GM21390 (cell line): ENCODE data around the gene AAMDC.
"Not testable (repeated sequence)": the region's sequence is repeated elsewhere in the genome, so short reads cannot be mapped to it uniquely, and the experiment has no call there.

Source experiments
- ATAC-seq: cut with Tn5 transposase; IDR thresholded peaks from one replicate; pipeline ENCODE4 v1.9.1; 2021; ENCODE audit not compliant: unreplicated experiment

Gene AAMDC

GRCh38 chr11:77884186-77884828 is 63.4 kb downstream of the AAMDC start:
- no peak for ATAC-seq

DNA sequence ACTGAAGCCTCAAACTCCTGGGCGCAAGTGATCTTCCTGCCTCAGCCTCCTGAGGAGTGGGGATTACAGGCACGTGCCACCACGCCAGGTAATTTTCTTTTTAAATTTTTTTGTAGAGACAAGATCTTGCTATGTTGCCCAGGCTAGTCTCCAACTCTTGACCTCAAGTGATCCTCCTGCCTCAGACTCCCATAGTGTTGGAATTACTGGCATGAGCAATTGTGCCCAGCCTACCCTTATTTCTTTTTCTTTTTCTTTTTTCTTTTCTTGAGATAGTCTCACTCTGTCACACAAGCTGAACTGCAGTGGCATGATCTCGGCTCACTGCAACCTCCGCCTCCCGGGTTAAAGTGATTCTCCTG is 63.9 kb downstream of the AAMDC start:
- no peak for ATAC-seq

- no peak for ATAC-seq
Measured at GRCh38 chr11:77886401-77886800, 65.5 kb downstream of the AAMDC start.

GRCh38 chr11:77889045-77889444 is 68.1 kb downstream of the AAMDC start:
- ATAC-seq = not testable (repeated sequence)

GRCh38 chr11:77890100-77890614 is 69.2 kb downstream of the AAMDC start:
- ATAC-seq = not testable (repeated sequence)

GRCh38 chr11:77890619-77891056 is 69.7 kb downstream of the AAMDC start:
- ATAC-seq = not testable (repeated sequence)

GRCh38 chr11:77891256-77891655 is 70.3 kb downstream of the AAMDC start:
- not testable (repeated sequence) for ATAC-seq

DNA sequence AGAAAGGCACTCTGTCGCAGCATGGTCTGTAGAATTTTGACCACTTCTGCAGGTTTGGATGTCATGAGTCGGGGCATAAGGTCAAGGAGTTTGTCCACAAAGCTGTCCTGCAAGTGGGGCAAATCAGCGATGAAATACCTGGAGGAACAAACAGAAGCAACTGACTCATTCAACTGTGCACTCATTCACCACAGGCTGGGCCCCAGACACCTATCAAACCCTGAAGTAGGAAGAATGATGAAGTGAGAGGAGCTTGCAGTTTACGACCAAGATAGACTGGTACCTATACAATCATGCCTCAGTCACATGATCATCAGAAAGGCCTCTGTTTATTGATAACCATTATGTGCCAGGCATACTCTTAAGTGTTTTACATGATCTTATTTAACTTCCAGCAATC is 70.8 kb downstream of the AAMDC start:
- not testable (repeated sequence) for ATAC-seq

- ATAC-seq = not testable (repeated sequence)
Measured at GRCh38 chr11:77894949-77895348, 74.0 kb downstream of the AAMDC start.

DNA sequence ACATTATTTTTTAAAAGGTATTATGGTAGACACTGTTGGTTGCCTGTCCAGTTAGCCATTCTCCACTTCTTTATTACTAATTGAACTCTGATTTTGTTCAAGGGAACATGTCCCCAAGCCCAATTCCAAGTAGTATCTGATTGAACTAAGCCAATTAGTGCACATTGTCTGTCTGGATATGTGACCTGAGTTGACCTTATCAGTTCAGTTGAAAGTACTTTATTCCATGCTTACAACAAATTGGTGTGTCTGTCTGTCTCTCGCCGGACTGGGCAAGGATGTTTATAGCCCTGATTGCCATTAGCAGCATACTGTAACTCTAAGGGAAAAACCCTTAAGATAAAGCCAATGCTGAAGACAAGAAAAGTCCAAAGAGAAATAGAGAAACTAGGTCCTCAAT is 87.9 kb downstream of the AAMDC start:
- ATAC-seq = no peak

DNA sequence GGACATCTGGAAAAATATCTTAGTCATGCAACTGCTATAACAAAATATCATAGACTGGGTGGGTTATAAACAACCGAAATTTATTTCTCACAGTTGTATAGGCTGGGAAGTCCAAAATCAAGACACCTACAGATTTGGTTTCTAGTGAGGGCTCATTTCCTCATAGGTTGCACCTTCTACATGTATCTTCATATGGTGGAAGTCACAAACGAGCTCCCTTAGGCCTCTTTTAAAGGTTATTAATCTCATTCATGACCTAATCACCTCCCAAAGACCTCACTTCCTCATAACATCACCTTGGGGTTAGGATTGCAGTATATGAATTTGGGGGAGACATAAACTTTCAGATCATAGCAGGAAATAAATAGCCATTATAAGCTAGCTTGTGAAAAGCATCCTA is 88.3 kb downstream of the AAMDC start:
- ATAC-seq = no peak

- ATAC-seq = not testable (repeated sequence)
Measured at GRCh38 chr11:77910828-77911227, 89.9 kb downstream of the AAMDC start.

DNA sequence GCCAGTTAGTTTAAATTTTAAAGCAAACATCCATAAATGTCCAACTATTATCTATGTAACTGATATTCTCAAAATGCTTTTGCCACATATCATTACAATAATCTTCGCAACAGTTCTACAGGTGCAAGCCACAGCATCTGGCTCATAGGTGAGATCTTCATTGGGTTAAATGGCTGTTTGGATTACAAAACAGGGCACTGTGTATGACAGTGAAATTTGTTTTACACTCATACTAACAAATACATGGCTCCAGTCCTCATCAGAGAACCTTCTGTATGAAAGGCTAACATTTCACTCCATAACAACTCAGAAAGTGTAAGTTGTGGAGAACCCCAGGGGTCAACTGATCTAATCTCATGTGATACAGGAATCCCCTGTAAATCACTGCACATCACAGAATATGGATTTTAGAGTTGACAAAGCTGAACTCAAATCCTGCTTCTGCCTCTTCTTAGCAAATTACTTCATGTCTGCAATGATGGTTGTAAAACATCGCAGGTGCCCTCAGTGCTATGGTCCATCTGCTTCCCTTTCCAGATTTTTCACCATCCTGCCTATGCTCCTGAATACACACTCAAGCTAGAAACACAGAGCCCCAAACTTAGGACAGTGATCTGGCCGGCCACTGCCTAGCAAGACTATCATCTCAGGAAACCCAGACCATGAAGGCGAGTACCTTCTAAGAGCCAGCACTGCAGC is 92.8 kb downstream of the AAMDC start:
- not testable (repeated sequence) for ATAC-seq

- ATAC-seq = not testable (repeated sequence)
Measured at GRCh38 chr11:77914307-77914791, 93.4 kb downstream of the AAMDC start.

DNA sequence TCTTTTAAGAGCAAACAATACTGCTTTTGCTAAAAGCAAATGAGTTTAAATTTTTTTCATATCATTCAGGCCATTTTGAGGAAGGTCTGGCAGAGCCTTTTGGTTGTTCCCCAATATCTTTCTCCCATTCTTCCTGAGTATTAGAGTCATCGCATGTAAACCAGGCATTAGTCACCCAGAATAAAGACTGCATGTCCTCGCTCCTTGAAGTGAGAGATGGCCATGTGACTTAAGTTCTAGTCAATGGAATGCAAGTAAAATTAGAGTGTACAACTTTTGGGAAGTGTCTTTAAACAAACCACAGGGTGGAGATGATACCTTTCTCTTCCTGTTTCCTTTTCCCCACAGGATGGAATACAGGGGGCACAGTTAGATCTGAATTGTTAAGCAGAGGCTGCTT is 96.8 kb downstream of the AAMDC start:
- not testable (repeated sequence) for ATAC-seq
